ENCODE results near the gene MEF2C.
"Not testable (repeated sequence)": the region's sequence is repeated elsewhere in the genome, so short reads cannot be mapped to it uniquely, and the experiment has no call there.

MEF2C gene

DNA sequence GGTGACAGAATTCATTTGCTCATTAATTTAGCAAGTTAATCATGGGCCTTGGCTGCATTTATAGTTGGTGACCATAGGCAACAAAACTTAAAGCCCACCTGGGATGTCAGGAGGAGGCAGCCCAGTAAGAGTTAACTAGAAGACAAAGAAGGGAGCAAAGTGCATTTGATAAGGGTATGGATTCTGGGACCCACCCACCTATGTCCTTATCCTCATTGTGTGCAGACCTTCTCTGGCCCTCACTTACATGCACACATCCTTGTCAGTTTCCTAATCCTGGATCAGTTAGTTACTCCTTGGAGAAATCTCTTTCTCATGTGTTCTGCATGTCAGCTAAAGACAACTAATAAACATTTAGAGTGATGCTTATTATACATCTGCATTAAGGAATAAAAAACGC, 24.6 kb downstream of the MEF2C start:
- Histone ChIP-seq H3K36me3 (ENCODE audit: control insufficient read depth, low read depth, low read length) (no peaks in the 10 kb centered on the region), H3K4me3 (ENCODE audit: low read length) (no peak overlapping the region), H3K9ac (ENCODE audit: low read length) (no peak overlapping the region), H3K9me3 (ENCODE audit: control insufficient read depth, low read depth, low read length) (no peaks in the 10 kb centered on the region), H3K27ac (ENCODE audit: low read length) (no peak overlapping the region), H3K4me1 (ENCODE audit: control insufficient read depth, low read depth, low read length) (no peaks in the 10 kb centered on the region), H3K27me3 (ENCODE audit: control insufficient read depth, insufficient read depth, low read length) (no peaks in the 10 kb centered on the region)

- not testable (repeated sequence) for H3K27ac ChIP-seq (ENCODE audit: low read length); H3K9me3 ChIP-seq (ENCODE audit: control insufficient read depth, low read depth, low read length); H3K4me3 ChIP-seq (ENCODE audit: low read length); H3K27me3 ChIP-seq (ENCODE audit: control insufficient read depth, insufficient read depth, low read length); H3K4me1 ChIP-seq (ENCODE audit: control insufficient read depth, low read depth, low read length); H3K36me3 ChIP-seq (ENCODE audit: control insufficient read depth, low read depth, low read length); H3K9ac ChIP-seq (ENCODE audit: low read length)
Measured at GRCh38 chr5:88856381-88856780, 26.6 kb downstream of the MEF2C start.

DNA sequence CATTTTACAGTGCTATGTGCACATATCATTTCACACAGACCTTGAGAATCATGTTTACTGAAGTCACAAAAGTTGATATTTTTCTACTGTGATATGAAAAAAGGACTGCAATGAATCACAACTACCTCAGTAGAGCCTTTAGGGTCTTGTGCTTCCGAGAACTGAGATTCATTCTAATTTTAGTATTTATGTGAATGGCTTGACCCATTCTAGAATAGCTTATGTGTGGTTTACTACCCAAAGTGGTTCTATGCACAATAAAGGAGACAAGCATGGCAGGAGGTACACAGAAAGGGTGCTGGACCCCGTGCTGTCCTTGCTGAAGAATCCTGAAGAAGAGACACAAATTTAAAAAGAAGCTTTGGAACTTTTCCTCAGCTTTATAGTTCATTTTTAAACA, 28.2 kb downstream of the MEF2C start:
- no peak overlapping the region for H3K27ac ChIP-seq (ENCODE audit: low read length)
- H3K9me3 ChIP-seq (ENCODE audit: control insufficient read depth, low read depth, low read length), result no peaks in the 10 kb centered on the region
- no peak overlapping the region for H3K4me3 ChIP-seq (ENCODE audit: low read length)

DNA sequence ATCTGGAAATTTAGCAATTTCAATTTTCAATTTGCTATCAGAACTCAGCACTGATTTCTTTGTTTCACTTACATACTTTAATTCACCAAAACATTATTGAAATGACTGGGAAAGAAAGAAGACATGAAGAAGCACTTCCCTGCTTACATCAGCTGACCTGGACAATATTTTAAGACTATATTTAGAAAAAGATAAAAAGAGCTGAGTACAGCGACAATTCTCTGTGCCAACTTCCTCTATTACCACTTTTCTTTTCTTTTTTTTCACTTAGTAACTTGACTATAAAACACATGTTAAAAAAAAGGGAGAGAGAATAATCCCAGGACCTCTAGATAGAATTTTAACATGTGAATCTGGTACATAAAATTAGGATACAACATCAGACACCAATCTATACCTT, 35.6 kb downstream of the MEF2C start:
- H3K9me3 ChIP-seq (ENCODE audit: control insufficient read depth, low read depth, low read length), result no peaks in the 10 kb centered on the region
- H3K4me1 ChIP-seq (ENCODE audit: control insufficient read depth, low read depth, low read length), result no peaks in the 10 kb centered on the region
- H3K27ac ChIP-seq (ENCODE audit: low read length), result no peak overlapping the region
- H3K4me3 ChIP-seq (ENCODE audit: low read length), result no peak overlapping the region
- no peaks in the 10 kb centered on the region for H3K27me3 ChIP-seq (ENCODE audit: control insufficient read depth, insufficient read depth, low read length)
- no peaks in the 10 kb centered on the region for H3K36me3 ChIP-seq (ENCODE audit: control insufficient read depth, low read depth, low read length)
- H3K9ac ChIP-seq (ENCODE audit: low read length), result no peak overlapping the region

More for the DNA sequence above, 28.2 kb downstream of the MEF2C start:
- Histone ChIP-seq H3K4me1 (ENCODE audit: control insufficient read depth, low read depth, low read length) (no peaks in the 10 kb centered on the region), H3K36me3 (ENCODE audit: control insufficient read depth, low read depth, low read length) (no peaks in the 10 kb centered on the region), H3K27me3 (ENCODE audit: control insufficient read depth, insufficient read depth, low read length) (no peaks in the 10 kb centered on the region), H3K9ac (ENCODE audit: low read length) (no peak overlapping the region)

DNA sequence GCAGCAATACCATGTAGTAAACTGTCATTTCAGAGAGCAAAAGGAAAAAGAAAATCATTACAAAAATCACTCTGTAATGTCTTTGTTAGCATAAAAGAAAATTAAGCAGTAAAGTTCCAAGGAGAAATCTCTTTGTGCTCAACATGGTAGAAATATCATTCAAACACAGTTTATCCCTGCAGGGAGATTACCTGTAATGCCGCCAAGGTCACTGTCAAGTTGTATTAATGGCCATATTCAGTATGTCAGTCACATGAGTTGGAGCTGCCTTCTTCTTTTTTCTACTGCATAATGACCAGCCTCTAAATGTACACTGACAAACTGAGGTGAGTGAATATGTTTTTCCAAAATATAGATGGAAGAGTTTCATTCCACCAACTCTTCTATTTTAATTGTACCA, 36.5 kb downstream of the MEF2C start:
- Histone ChIP-seq H3K9ac (ENCODE audit: low read length) (no peak overlapping the region), H3K4me1 (ENCODE audit: control insufficient read depth, low read depth, low read length) (no peaks in the 10 kb centered on the region), H3K36me3 (ENCODE audit: control insufficient read depth, low read depth, low read length) (no peaks in the 10 kb centered on the region), H3K27ac (ENCODE audit: low read length) (no peak overlapping the region), H3K4me3 (ENCODE audit: low read length) (no peak overlapping the region), H3K9me3 (ENCODE audit: control insufficient read depth, low read depth, low read length) (no peaks in the 10 kb centered on the region), H3K27me3 (ENCODE audit: control insufficient read depth, insufficient read depth, low read length) (no peaks in the 10 kb centered on the region)

DNA sequence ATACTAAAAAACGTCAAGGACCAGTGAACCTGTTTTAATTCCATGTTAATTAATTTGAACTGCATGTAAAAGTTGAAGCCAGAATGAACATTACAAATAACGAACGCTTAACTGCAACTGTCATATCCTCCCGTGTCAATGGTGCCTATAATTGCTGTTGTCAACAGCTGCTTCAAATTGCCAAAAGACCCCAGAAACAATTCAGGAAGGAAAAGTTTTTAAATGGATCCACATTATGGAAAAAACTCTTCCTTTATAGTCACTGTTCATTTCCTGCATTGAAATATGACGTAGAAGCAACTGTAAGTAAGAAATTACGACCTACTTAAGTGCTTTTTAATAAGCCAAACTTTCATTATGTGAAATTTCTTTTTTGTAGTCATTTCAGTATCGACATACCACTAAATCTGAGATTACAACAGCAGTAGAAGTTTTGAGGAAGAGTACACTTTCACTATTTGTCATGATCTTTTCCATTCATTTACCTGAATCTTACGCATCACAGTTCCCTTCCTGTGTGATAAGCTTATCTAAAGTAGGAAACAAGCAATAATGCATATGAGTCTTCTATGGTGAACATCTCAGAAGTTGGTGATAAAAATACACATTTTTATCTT, 37.8 kb downstream of the MEF2C start:
- no peaks in the 10 kb centered on the region for H3K4me1 ChIP-seq (ENCODE audit: control insufficient read depth, low read depth, low read length)
- no peak overlapping the region for H3K27ac ChIP-seq (ENCODE audit: low read length)

DNA sequence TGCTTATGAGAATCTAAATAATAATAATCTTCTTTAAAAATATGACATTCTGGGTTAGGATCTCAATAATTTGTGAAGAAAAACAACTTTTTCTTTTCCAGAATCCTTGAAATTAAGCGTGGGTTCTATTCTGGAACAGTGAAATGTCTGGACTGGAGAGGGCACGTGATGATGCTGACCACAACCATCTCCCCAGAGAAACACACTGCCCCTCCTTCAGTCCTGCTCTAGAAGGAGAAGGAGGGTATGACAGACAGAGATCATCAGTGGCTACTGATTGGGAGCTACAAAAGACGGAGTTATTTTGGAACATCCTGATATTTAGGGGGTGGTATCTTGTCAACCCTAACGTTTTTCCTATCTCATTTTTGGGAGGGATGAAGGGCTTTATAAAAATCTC, 40.2 kb downstream of the MEF2C start:
- H3K27ac ChIP-seq (ENCODE audit: low read length), result no peak overlapping the region
- no peaks in the 10 kb centered on the region for H3K4me1 ChIP-seq (ENCODE audit: control insufficient read depth, low read depth, low read length)
- H3K36me3 ChIP-seq (ENCODE audit: control insufficient read depth, low read depth, low read length), result no peaks in the 10 kb centered on the region
- H3K4me3 ChIP-seq (ENCODE audit: low read length), result no peak overlapping the region
- H3K9me3 ChIP-seq (ENCODE audit: control insufficient read depth, low read depth, low read length), result no peaks in the 10 kb centered on the region
- H3K27me3 ChIP-seq (ENCODE audit: control insufficient read depth, insufficient read depth, low read length), result no peaks in the 10 kb centered on the region
- H3K9ac ChIP-seq (ENCODE audit: low read length), result no peak overlapping the region

More for the DNA sequence above, 37.8 kb downstream of the MEF2C start:
- no peaks in the 10 kb centered on the region for H3K36me3 ChIP-seq (ENCODE audit: control insufficient read depth, low read depth, low read length)
- H3K9me3 ChIP-seq (ENCODE audit: control insufficient read depth, low read depth, low read length), result no peaks in the 10 kb centered on the region
- H3K9ac ChIP-seq (ENCODE audit: low read length), result no peak overlapping the region
- H3K27me3 ChIP-seq (ENCODE audit: control insufficient read depth, insufficient read depth, low read length), result no peaks in the 10 kb centered on the region
- H3K4me3 ChIP-seq (ENCODE audit: low read length), result no peak overlapping the region

- Histone ChIP-seq H3K27me3 (ENCODE audit: control insufficient read depth, insufficient read depth, low read length) (no peaks in the 10 kb centered on the region), H3K4me3 (ENCODE audit: low read length) (no peak overlapping the region), H3K4me1 (ENCODE audit: control insufficient read depth, low read depth, low read length) (peaks cover 5% of the 10 kb centered on the region), H3K27ac (ENCODE audit: low read length) (no peak overlapping the region), H3K9me3 (ENCODE audit: control insufficient read depth, low read depth, low read length) (no peaks in the 10 kb centered on the region), H3K9ac (ENCODE audit: low read length) (no peak overlapping the region), H3K36me3 (ENCODE audit: control insufficient read depth, low read depth, low read length) (no peaks in the 10 kb centered on the region)
Measured at GRCh38 chr5:88841212-88841611, 41.8 kb downstream of the MEF2C start.

DNA sequence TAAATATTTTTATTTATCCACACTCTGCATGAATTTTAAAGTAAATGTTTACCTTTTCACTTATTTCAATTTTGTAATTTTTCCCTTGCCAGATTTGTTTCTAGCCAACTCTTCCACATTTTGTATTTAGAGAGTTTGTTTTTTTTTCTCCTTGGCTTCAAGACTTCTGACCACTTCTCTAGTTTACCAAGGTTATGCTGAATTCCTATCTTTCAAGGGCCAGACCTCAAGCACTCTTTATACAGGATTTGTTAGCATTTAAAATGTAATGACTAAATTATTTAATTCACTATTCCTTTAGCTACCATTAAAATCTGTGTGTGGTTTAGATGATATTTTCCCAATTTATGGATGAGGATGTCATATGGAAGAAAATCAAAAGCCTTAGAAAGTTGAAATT, 42.5 kb downstream of the MEF2C start:
- peaks cover 5% of the 10 kb centered on the region for H3K4me1 ChIP-seq (ENCODE audit: control insufficient read depth, low read depth, low read length)
- H3K27me3 ChIP-seq (ENCODE audit: control insufficient read depth, insufficient read depth, low read length), result no peaks in the 10 kb centered on the region
- H3K9me3 ChIP-seq (ENCODE audit: control insufficient read depth, low read depth, low read length), result no peaks in the 10 kb centered on the region
- H3K4me3 ChIP-seq (ENCODE audit: low read length), result no peak overlapping the region
- no peak overlapping the region for H3K9ac ChIP-seq (ENCODE audit: low read length)
- no peak overlapping the region for H3K27ac ChIP-seq (ENCODE audit: low read length)
- H3K36me3 ChIP-seq (ENCODE audit: control insufficient read depth, low read depth, low read length), result no peaks in the 10 kb centered on the region

DNA sequence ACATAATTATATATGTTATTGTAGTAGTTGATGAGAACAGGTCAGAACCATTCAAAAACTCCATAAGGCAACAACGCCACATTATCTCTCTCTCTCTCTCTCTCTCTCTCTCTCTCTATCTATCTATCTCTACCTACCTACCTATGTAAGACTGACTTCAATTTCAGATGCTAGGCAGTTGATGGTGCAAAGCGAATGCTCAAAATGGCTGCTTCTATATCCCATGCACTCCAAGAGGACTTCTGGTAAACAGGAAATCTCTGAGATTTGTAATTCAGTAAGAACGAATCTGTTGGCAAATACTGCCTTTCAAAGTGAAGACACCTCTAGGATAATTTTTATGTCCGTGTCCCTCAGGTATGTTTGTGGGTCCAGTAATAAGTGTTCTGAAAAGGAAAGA, 43.7 kb downstream of the MEF2C start:
- no peaks in the 10 kb centered on the region for H3K36me3 ChIP-seq (ENCODE audit: control insufficient read depth, low read depth, low read length)
- no peaks in the 10 kb centered on the region for H3K27me3 ChIP-seq (ENCODE audit: control insufficient read depth, insufficient read depth, low read length)
- H3K9me3 ChIP-seq (ENCODE audit: control insufficient read depth, low read depth, low read length), result no peaks in the 10 kb centered on the region
- H3K27ac ChIP-seq (ENCODE audit: low read length), result no peak overlapping the region
- H3K9ac ChIP-seq (ENCODE audit: low read length), result no peak overlapping the region
- no peak overlapping the region for H3K4me3 ChIP-seq (ENCODE audit: low read length)
- peaks cover 5% of the 10 kb centered on the region for H3K4me1 ChIP-seq (ENCODE audit: control insufficient read depth, low read depth, low read length)

- no peak overlapping the region for H3K4me3 ChIP-seq (ENCODE audit: low read length)
- H3K27ac ChIP-seq (ENCODE audit: low read length), result no peak overlapping the region
- peaks cover 5% of the 10 kb centered on the region for H3K4me1 ChIP-seq (ENCODE audit: control insufficient read depth, low read depth, low read length)
- no peaks in the 10 kb centered on the region for H3K27me3 ChIP-seq (ENCODE audit: control insufficient read depth, insufficient read depth, low read length)
- H3K9me3 ChIP-seq (ENCODE audit: control insufficient read depth, low read depth, low read length), result no peaks in the 10 kb centered on the region
- no peak overlapping the region for H3K9ac ChIP-seq (ENCODE audit: low read length)
- no peaks in the 10 kb centered on the region for H3K36me3 ChIP-seq (ENCODE audit: control insufficient read depth, low read depth, low read length)
Measured at GRCh38 chr5:88838500-88838899, 44.5 kb downstream of the MEF2C start.

GRCh38 chr5:88837817-88838216, 45.2 kb downstream of the MEF2C start:
- no peak overlapping the region for H3K9ac ChIP-seq (ENCODE audit: low read length)
- H3K27ac ChIP-seq (ENCODE audit: low read length), result no peak overlapping the region
- H3K27me3 ChIP-seq (ENCODE audit: control insufficient read depth, insufficient read depth, low read length), result no peaks in the 10 kb centered on the region
- no peaks in the 10 kb centered on the region for H3K9me3 ChIP-seq (ENCODE audit: control insufficient read depth, low read depth, low read length)
- no peaks in the 10 kb centered on the region for H3K36me3 ChIP-seq (ENCODE audit: control insufficient read depth, low read depth, low read length)
- H3K4me3 ChIP-seq (ENCODE audit: low read length), result no peak overlapping the region
- H3K4me1 ChIP-seq (ENCODE audit: control insufficient read depth, low read depth, low read length), result peaks cover 5% of the 10 kb centered on the region

Data from iPS-18a (cell line).